Measurements from ENCODE around the gene LIMK2. TPM values are rescaled to one million over a fixed set of nuclear protein-coding genes. Genes with fewer than 3 reads are reported as not detected.

LIMK2 gene
- total RNA-seq, 2 donors from 2014 or later: 38.4 to 76.8 TPM

GRCh38 chr22:31274017-31274416 lies 61.9 kb downstream of the LIMK2 start:
- TF ChIP-seq, protein P1, sequence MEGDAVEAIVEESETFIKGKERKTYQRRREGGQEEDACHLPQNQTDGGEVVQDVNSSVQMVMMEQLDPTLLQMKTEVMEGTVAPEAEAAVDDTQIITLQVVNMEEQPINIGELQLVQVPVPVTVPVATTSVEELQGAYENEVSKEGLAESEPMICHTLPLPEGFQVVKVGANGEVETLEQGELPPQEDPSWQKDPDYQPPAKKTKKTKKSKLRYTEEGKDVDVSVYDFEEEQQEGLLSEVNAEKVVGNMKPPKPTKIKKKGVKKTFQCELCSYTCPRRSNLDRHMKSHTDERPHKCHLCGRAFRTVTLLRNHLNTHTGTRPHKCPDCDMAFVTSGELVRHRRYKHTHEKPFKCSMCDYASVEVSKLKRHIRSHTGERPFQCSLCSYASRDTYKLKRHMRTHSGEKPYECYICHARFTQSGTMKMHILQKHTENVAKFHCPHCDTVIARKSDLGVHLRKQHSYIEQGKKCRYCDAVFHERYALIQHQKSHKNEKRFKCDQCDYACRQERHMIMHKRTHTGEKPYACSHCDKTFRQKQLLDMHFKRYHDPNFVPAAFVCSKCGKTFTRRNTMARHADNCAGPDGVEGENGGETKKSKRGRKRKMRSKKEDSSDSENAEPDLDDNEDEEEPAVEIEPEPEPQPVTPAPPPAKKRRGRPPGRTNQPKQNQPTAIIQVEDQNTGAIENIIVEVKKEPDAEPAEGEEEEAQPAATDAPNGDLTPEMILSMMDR (IDR thresholded peaks at IDR 0.05): no peak
- H3K4me1 ChIP-seq (ENCODE audit: control insufficient read depth in 1 of 2, low read depth in 2 of 2): no peaks in the 10 kb centered on the region
- H3K27ac ChIP-seq: no peak overlapping the region
- peaks cover 33% of the 10 kb centered on the region for H3K36me3 ChIP-seq
- ATAC-seq (ENCODE audit: insufficient number of reproducible peaks, low FRiP score, low read depth) (no peak), DNase-seq (ENCODE audit: low spot score) (no peak)
- no peaks in the 10 kb centered on the region for H3K9me3 ChIP-seq
- no peaks in the 10 kb centered on the region for H3K27me3 ChIP-seq (replicated peaks; ENCODE audit: insufficient read depth)
- no peak overlapping the region for H3K4me3 ChIP-seq

DNA sequence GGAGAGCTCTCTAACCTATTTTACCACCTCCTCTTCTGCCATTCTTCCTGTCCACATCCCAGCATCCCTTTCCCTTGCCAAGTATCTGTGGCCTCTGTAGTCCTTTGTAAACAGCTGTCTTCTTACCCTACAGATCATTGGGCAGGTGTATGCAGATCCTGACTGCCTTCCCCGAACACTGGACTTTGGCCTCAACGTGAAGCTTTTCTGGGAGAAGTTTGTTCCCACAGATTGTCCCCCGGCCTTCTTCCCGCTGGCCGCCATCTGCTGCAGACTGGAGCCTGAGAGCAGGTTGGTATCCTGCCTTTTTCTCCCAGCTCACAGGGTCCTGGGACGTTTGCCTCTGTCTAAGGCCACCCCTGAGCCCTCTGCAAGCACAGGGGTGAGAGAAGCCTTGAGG lies 62.9 kb downstream of the LIMK2 start:
- Histone ChIP-seq H3K27ac (no peak overlapping the region), H3K27me3 (replicated peaks; ENCODE audit: insufficient read depth) (no peaks in the 10 kb centered on the region), H3K9me3 (no peaks in the 10 kb centered on the region), H3K36me3 (peaks cover 38% of the 10 kb centered on the region), H3K4me1 (ENCODE audit: control insufficient read depth in 1 of 2, low read depth in 2 of 2) (no peaks in the 10 kb centered on the region), H3K4me3 (no peak overlapping the region)
- DNase-seq (ENCODE audit: low spot score): no peak
- no peak for ATAC-seq (ENCODE audit: insufficient number of reproducible peaks, low FRiP score, low read depth)
- TF ChIP-seq, protein P1 (IDR thresholded peaks at IDR 0.05): no peak

DNA sequence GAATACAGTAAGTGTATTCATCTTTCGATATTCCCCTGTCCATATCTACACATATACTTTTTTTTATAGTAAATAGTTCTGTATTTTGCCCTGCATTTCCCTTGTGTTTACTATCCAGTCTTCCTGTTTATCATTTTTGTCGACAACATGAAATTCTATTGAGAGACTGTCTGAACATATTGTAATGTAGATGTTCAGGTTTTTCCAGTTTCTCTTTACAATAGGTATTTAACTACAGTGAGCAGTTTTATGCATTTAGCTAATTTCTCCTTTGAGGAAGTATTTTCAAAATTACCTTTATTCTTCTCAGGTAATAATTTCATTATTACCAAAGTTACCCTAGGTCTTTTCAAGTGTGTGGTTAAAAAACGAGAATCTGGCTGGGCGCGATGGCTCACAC lies 63.5 kb downstream of the LIMK2 start:
- Histone ChIP-seq H3K27me3 (replicated peaks; ENCODE audit: insufficient read depth) (no peaks in the 10 kb centered on the region), H3K36me3 (peaks cover 41% of the 10 kb centered on the region), H3K9me3 (no peaks in the 10 kb centered on the region), H3K4me3 (no peak overlapping the region), H3K4me1 (ENCODE audit: control insufficient read depth in 1 of 2, low read depth in 2 of 2) (no peaks in the 10 kb centered on the region), H3K27ac (no peak overlapping the region)
- ATAC-seq (ENCODE audit: insufficient number of reproducible peaks, low FRiP score, low read depth): no peak
- TF ChIP-seq, protein P1 (IDR thresholded peaks at IDR 0.05): no peak
- no peak for DNase-seq (ENCODE audit: low spot score)

- no peak overlapping the region for H3K4me3 ChIP-seq
- no peaks in the 10 kb centered on the region for H3K27me3 ChIP-seq (replicated peaks; ENCODE audit: insufficient read depth)
- TF ChIP-seq, protein P1 (IDR thresholded peaks at IDR 0.05): no peak
- no peaks in the 10 kb centered on the region for H3K4me1 ChIP-seq (ENCODE audit: control insufficient read depth in 1 of 2, low read depth in 2 of 2)
- no peak overlapping the region for H3K27ac ChIP-seq
- DNase-seq (ENCODE audit: low spot score) (no peak), ATAC-seq (ENCODE audit: insufficient number of reproducible peaks, low FRiP score, low read depth) (no peak)
- peaks cover 45% of the 10 kb centered on the region for H3K36me3 ChIP-seq
- no peaks in the 10 kb centered on the region for H3K9me3 ChIP-seq
These were observed 64.5 kb downstream of the LIMK2 start for GRCh38 chr22:31276426-31277167.

DNA sequence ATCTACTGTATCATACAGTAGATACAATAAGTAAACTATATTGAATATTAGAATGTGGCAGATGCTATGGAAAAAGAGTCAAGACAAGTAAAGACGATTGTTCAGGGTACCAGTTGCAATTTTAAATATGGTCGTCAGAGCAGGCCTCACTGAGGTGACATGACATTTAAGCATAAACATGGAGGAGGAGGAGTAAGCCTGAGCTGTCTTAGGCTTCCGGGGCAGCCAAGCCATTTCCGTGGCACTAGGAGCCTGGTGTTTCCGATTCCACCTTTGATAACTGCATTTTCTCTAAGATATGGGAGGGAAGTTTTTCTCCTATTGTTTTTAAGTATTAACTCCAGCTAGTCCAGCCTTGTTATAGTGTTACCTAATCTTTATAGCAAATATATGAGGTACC lies 65.6 kb downstream of the LIMK2 start:
- DNase-seq (ENCODE audit: low spot score) (no peak), ATAC-seq (ENCODE audit: insufficient number of reproducible peaks, low FRiP score, low read depth) (no peak)
- no peak overlapping the region for H3K27ac ChIP-seq
- TF ChIP-seq, protein P1 (IDR thresholded peaks at IDR 0.05): no peak
- H3K27me3 ChIP-seq (replicated peaks; ENCODE audit: insufficient read depth): no peaks in the 10 kb centered on the region
- peaks cover 56% of the 10 kb centered on the region for H3K36me3 ChIP-seq
- H3K4me1 ChIP-seq (ENCODE audit: control insufficient read depth in 1 of 2, low read depth in 2 of 2): no peaks in the 10 kb centered on the region
- H3K4me3 ChIP-seq: no peak overlapping the region
- no peaks in the 10 kb centered on the region for H3K9me3 ChIP-seq
